ENCODE data around the gene EBI3. TPM values are rescaled to one million over a fixed set of nuclear protein-coding genes. Genes with fewer than 3 reads are reported as not detected.

The EBI3 gene
- total and polyA plus RNA-seq, 2 of the 8 experiments (the other 6 are each of a cell fraction or from before 2014, with no cell fraction given): 0.99 to 8.4 TPM

DNA sequence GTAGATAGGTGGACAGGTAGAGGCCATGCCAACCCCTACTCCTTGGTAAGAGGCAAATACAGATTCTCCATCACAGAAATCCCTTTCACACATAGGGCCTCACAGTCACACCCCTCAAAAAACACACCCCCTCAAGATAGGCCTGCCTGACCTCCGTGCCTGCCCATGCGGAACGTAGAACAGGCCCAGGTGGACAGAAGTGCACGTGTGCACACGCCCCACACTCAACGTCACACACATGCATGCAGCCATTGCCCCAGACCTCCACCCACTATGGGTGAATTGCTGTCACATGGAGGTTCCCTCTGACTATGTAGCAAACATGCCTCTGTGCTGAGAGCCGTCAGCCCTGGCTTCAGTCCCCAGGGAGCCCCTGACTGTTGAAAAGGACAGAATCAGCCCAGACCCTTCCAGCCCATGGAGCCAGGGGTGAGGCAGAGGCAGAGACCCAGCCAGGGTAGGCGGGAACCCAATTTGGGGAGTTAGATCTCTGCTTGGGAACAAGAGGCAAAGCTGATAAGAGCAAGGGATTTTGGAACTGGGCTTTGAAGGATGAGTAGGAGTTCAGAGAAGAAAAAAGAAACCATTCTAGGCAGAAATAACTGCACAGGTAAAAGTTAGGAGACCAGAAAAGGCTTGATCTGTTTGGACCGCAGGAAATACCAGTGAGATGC is 43.8 kb upstream of the EBI3 start:
- Histone ChIP-seq H3K79me1 (ENCODE audit: low read depth, low read length) (peaks cover 2% of the 10 kb centered on the region; the same call in 1 of the 2 replicates), H4K5ac (ENCODE audit: insufficient read length, low read depth, low read length) (no peak overlapping the region), H3K79me2 (ENCODE audit: control insufficient read depth in 1 of 2, insufficient read depth in 2 of 2, low read length in 2 of 2) (no peaks in the 10 kb centered on the region; a peak in 1 of 4 replicates), H3K9ac (replicated peaks in 1 of 4; ENCODE audit: extremely low read depth in 1 of 4, low read depth in 3 of 4, low read length in 3 of 4) (no peak overlapping the region), H2BK120ac (replicated peaks; ENCODE audit: low read depth, low read length) (no peak overlapping the region), H2AFZ (ENCODE audit: low read length) (no peak overlapping the region), H4K20me1 (replicated peaks in 1 of 2; ENCODE audit: control insufficient read depth in 1 of 2, insufficient read depth in 2 of 2, low read length in 2 of 2) (peaks cover 0 to 1% of the 10 kb centered on the region in 2 experiments), H4K91ac (replicated peaks; ENCODE audit: insufficient read length, low read length) (no peak overlapping the region), H3K4ac (replicated peaks; ENCODE audit: insufficient read length, low read depth, low read length) (no peak overlapping the region), H2BK15ac (ENCODE audit: low read length) (peak overlapping the region; percentile 75; the same call in 1 of the 2 replicates), H3K18ac (ENCODE audit: extremely low read depth, low read length) (no peak overlapping the region), H2BK20ac (ENCODE audit: low read length) (no peak overlapping the region), H2BK12ac (ENCODE audit: low read depth, low read length) (peak overlapping the region; percentile 52; the same call in 1 of the 2 replicates), H3K23me2 (ENCODE audit: low read depth, low read length) (peaks cover 13% of the 10 kb centered on the region), H2BK5ac (ENCODE audit: low read depth, low read length) (0 out of 2 replicates have a peak overlapping the region, but pooled peaks have one; percentile 60), H3K9me3 (ENCODE audit: insufficient read depth in 2 of 2, low read depth in 1 of 2, low read length in 1 of 2) (no peaks in the 10 kb centered on the region), H3K4me1 (replicated peaks in 1 of 4; ENCODE audit: control insufficient read depth in 3 of 4, insufficient read depth in 4 of 4, low read length in 3 of 4) (peaks cover 0 to 3% (median under 1%) of the 10 kb centered on the region in 4 experiments; a peak in 3 of 7 replicates), H4K8ac (ENCODE audit: extremely low read depth, insufficient read depth, low read length) (0 out of 2 replicates have a peak overlapping the region, but pooled peaks have one; percentile 15), H3K56ac (replicated peaks; ENCODE audit: insufficient read length, low read depth, low read length) (no peak overlapping the region), H3K27ac (ENCODE audit: low read depth, low read length) (no peak overlapping the region), H3K4me2 (ENCODE audit: insufficient read depth in 1 of 2, low read depth in 2 of 2, low read length in 2 of 2) (no peak overlapping the region), H3K14ac (ENCODE audit: insufficient read length) (no peak overlapping the region), H2AK5ac (ENCODE audit: low read depth, low read length) (no peak overlapping the region; the same call in 1 of the 2 replicates), H3K23ac (ENCODE audit: insufficient read length) (no peak overlapping the region), H3K36me3 (ENCODE audit: control insufficient read depth in 2 of 4, insufficient read depth in 4 of 4, low read length in 3 of 4) (no peaks in the 10 kb centered on the region; a peak in 1 of 8 replicates), H3K4me3 (ENCODE audit: extremely low read depth in 1 of 4, insufficient read depth in 2 of 4, low read depth in 3 of 4, low read length in 4 of 4) (no peak overlapping the region), H3K27me3 (replicated peaks in 1 of 4; ENCODE audit: control insufficient read depth in 3 of 4, extremely low read depth in 1 of 4, insufficient read depth in 3 of 4, low read length in 3 of 4) (0 out of 7 replicates have a peak, but pooled peaks cover 0 to 2% (median 0%) of the 10 kb centered on the region in 4 experiments)
- WGBS, 2 experiments (ENCODE audit: extremely low coverage in 1 of 2, insufficient coverage in 1 of 2, insufficient read length in 1 of 2, insufficient replicate concordance in 2 of 2, low coverage in 1 of 2, low lambda C conversion rate in 2 of 2, missing lambda C conversion rate in 1 of 2): 89% methylated on average over 9 of the region's 9 CpGs; no CpG with 5 or more reads in 1 of the 2 experiments
- POLR2A ChIA-PET (ENCODE audit: partially characterized antibody): no interaction called here
- no peak for DNase-seq (ENCODE audit: low read depth in 1 of 2, low spot score in 2 of 2)
- CTCF ChIA-PET (ENCODE audit: partially characterized antibody): no interaction called here
- no peak for TF ChIP-seq SIN3A (conservative IDR thresholded peaks at IDR 0.05 in 1 of 2, IDR thresholded peaks at IDR 0.05 in 1 of 2; ENCODE audit: low read depth in 1 of 2, low read length in 2 of 2)
- TF ChIP-seq, protein P1, sequence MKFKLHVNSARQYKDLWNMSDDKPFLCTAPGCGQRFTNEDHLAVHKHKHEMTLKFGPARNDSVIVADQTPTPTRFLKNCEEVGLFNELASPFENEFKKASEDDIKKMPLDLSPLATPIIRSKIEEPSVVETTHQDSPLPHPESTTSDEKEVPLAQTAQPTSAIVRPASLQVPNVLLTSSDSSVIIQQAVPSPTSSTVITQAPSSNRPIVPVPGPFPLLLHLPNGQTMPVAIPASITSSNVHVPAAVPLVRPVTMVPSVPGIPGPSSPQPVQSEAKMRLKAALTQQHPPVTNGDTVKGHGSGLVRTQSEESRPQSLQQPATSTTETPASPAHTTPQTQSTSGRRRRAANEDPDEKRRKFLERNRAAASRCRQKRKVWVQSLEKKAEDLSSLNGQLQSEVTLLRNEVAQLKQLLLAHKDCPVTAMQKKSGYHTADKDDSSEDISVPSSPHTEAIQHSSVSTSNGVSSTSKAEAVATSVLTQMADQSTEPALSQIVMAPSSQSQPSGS (IDR thresholded peaks at IDR 0.05; ENCODE audit: low read length): no peak
- no peak for TF ChIP-seq NANOG (IDR thresholded peaks at IDR 0.05; ENCODE audit: insufficient read depth, low read depth, low read length, poor library complexity, severe bottlenecking)
- TF ChIP-seq SUZ12 (IDR thresholded peaks at IDR 0.05; ENCODE audit: low read length): no peak
- no peak for TF ChIP-seq CHD1 (IDR thresholded peaks at IDR 0.05; ENCODE audit: low read depth, low read length)
- no peak for TF ChIP-seq POLR2AphosphoS5 (IDR thresholded peaks at IDR 0.05; ENCODE audit: low read depth, low read length)
- no peak for FAIRE-seq

Measured in H1 (cell line).